ENCODE data around the gene KCND2. TPM values are rescaled to one million over a fixed set of nuclear protein-coding genes. Genes with fewer than 3 reads are reported as not detected.

Gene KCND2
- total RNA-seq, 4 donors from 2014 or later: 0.83 to 1.9 (median 1.2) TPM

DNA sequence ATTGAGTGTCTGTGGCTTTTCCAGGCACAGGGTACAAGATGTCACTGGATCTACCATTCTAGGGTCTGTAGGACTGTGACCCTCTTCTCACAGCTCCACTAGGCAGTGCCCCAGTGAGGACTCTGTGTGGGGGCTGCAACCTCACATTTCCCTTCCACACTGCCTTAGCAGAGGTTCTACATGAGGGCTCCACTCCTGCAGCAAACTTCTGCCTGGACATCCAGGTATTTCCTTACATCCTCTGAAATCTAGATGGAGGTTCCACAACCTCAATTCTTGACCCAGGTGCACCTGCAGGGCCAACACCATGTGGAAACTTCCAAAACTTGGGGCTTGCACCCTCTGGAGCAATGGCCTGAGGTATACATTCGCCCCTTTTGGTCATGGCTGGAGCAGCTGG lies 183.7 kb downstream of the KCND2 start:
- TF ChIP-seq EP300 (IDR thresholded peaks at IDR 0.05) (no peak), POLR2AphosphoS5 (IDR thresholded peaks at IDR 0.05) (no peak), POLR2A (IDR thresholded peaks at IDR 0.05; ENCODE audit: low read depth) (no peak)
- TF ChIP-seq, protein P1, sequence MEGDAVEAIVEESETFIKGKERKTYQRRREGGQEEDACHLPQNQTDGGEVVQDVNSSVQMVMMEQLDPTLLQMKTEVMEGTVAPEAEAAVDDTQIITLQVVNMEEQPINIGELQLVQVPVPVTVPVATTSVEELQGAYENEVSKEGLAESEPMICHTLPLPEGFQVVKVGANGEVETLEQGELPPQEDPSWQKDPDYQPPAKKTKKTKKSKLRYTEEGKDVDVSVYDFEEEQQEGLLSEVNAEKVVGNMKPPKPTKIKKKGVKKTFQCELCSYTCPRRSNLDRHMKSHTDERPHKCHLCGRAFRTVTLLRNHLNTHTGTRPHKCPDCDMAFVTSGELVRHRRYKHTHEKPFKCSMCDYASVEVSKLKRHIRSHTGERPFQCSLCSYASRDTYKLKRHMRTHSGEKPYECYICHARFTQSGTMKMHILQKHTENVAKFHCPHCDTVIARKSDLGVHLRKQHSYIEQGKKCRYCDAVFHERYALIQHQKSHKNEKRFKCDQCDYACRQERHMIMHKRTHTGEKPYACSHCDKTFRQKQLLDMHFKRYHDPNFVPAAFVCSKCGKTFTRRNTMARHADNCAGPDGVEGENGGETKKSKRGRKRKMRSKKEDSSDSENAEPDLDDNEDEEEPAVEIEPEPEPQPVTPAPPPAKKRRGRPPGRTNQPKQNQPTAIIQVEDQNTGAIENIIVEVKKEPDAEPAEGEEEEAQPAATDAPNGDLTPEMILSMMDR (IDR thresholded peaks at IDR 0.05): no peak
- intact Hi-C loops (cut with DNase I): no loop called here
- H3K27ac ChIP-seq (replicated peaks in 1 of 4): no peak overlapping the region
- DNase-seq (ENCODE audit: extremely low spot score): no peak
- peaks cover 0 to 6% (median 0%) of the 10 kb centered on the region in 4 donors for H3K9me3 ChIP-seq
- 83% methylated on average over 1 of the region's 1 CpG for WGBS
- H3K4me1 ChIP-seq: no peaks in the 10 kb centered on the region
- H3K36me3 ChIP-seq: no peaks in the 10 kb centered on the region
- no peak overlapping the region for H3K4me3 ChIP-seq
- no peaks in the 10 kb centered on the region for H3K27me3 ChIP-seq

- Histone ChIP-seq H3K9me3 (peaks cover 0 to 6% (median 0%) of the 10 kb centered on the region in 4 donors), H3K4me3 (no peak overlapping the region), H3K36me3 (no peaks in the 10 kb centered on the region), H3K27ac (replicated peaks in 1 of 4) (no peak overlapping the region), H3K27me3 (no peaks in the 10 kb centered on the region), H3K4me1 (no peaks in the 10 kb centered on the region)
- TF ChIP-seq POLR2AphosphoS5 (IDR thresholded peaks at IDR 0.05) (no peak), POLR2A (IDR thresholded peaks at IDR 0.05; ENCODE audit: low read depth) (no peak), EP300 (IDR thresholded peaks at IDR 0.05) (no peak)
- TF ChIP-seq, protein P1 (IDR thresholded peaks at IDR 0.05): no peak
- no peak for DNase-seq (ENCODE audit: extremely low spot score)
- intact Hi-C loops (cut with DNase I): no loop called here
- 44% methylated on average over 2 of the region's 2 CpGs for WGBS
These were observed 188.0 kb downstream of the KCND2 start for GRCh38 chr7:120460949-120461348.

- no peak overlapping the region for H3K4me3 ChIP-seq
- no peaks in the 10 kb centered on the region for H3K36me3 ChIP-seq
- intact Hi-C loops (cut with DNase I): no loop called here
- no peak overlapping the region for H3K27ac ChIP-seq (replicated peaks in 1 of 4)
- H3K9me3 ChIP-seq: no peaks in the 10 kb centered on the region
- H3K4me1 ChIP-seq: no peaks in the 10 kb centered on the region
- DNase-seq (ENCODE audit: extremely low spot score): no peak
- H3K27me3 ChIP-seq: no peaks in the 10 kb centered on the region
- WGBS: 83% methylated on average over 2 of the region's 2 CpGs
- no peak for TF ChIP-seq POLR2AphosphoS5 (IDR thresholded peaks at IDR 0.05)
- no peak for TF ChIP-seq POLR2A (IDR thresholded peaks at IDR 0.05; ENCODE audit: low read depth)
- no peak for TF ChIP-seq EP300 (IDR thresholded peaks at IDR 0.05)
- TF ChIP-seq, protein P1 (IDR thresholded peaks at IDR 0.05): no peak
These were observed 190.0 kb downstream of the KCND2 start for GRCh38 chr7:120462991-120463390.

DNA sequence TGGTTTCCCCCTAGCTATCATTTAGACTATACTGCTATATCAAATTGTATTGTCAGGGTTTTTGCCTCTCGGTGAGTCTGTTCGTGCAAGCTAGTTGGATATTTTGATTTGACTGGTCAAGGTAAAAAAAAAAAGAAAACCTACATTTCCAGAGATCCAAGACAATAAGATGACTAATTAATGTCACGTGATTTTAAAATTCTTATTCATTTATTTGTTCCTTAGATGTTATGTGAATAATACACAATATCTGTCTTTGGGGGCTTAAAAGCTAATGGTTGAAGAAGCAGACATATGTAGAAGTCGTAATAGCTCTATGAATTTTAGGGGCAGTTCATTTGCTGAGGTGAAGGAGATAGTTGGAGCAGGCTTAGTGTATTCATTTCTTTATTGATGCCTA lies 191.1 kb downstream of the KCND2 start:
- no peaks in the 10 kb centered on the region for H3K36me3 ChIP-seq
- TF ChIP-seq POLR2A (IDR thresholded peaks at IDR 0.05; ENCODE audit: low read depth) (no peak), POLR2AphosphoS5 (IDR thresholded peaks at IDR 0.05) (no peak), EP300 (IDR thresholded peaks at IDR 0.05) (no peak)
- TF ChIP-seq, protein P1 (IDR thresholded peaks at IDR 0.05): no peak
- intact Hi-C loops (cut with DNase I): no loop called here
- H3K4me1 ChIP-seq: no peaks in the 10 kb centered on the region
- H3K4me3 ChIP-seq: no peak overlapping the region
- no peak for DNase-seq (ENCODE audit: extremely low spot score)
- no peaks in the 10 kb centered on the region for H3K9me3 ChIP-seq
- WGBS: 88% methylated on average over 4 of the region's 4 CpGs
- no peaks in the 10 kb centered on the region for H3K27me3 ChIP-seq
- no peak overlapping the region for H3K27ac ChIP-seq (replicated peaks in 1 of 4)

DNA sequence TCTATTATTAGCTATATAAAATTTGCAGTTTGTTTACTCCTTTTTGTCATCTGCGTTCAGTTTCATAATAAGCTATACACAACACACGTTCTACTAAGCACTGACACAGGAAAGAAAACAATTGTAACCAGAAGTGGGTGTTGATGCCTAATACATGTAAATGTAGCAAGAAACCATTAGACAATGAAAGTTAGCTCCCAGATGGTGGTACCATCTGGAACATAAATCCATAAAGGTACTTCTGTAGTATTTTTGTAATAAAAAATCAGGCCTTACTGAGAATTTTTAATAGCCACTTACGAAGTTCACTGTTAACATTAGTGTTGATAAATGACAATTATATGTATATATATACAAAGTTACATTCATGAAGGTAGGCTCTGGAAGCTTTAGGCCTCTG lies 194.7 kb downstream of the KCND2 start:
- WGBS: 73% methylated on average over 3 of the region's 3 CpGs
- no peaks in the 10 kb centered on the region for H3K27me3 ChIP-seq
- no peak overlapping the region for H3K4me3 ChIP-seq
- intact Hi-C loops (cut with DNase I): no loop called here
- TF ChIP-seq, protein P1 (IDR thresholded peaks at IDR 0.05): no peak
- TF ChIP-seq POLR2AphosphoS5 (IDR thresholded peaks at IDR 0.05) (no peak), POLR2A (IDR thresholded peaks at IDR 0.05; ENCODE audit: low read depth) (no peak), EP300 (IDR thresholded peaks at IDR 0.05) (no peak)
- no peak for DNase-seq (ENCODE audit: extremely low spot score)
- H3K4me1 ChIP-seq: no peaks in the 10 kb centered on the region
- H3K9me3 ChIP-seq: no peaks in the 10 kb centered on the region
- no peaks in the 10 kb centered on the region for H3K36me3 ChIP-seq
- H3K27ac ChIP-seq (replicated peaks in 1 of 4): no peak overlapping the region

All from esophagus muscularis mucosa (tissue), 4 donors.